ENCODE measurements around the gene ANLN. TPM values are rescaled to one million over a fixed set of nuclear protein-coding genes. Genes with fewer than 3 reads are reported as not detected.

The ANLN gene
- total and polyA plus RNA-seq, 2 experiments from 2014 or later = 26.9 to 66.7 TPM

- TF ChIP-seq ZNF462 (CRISPR knock-in tag; IDR thresholded peaks at IDR 0.05) (no peak), POLR2AphosphoS5 (IDR thresholded peaks at IDR 0.05; ENCODE audit: low read depth) (no peak), NANOG (IDR thresholded peaks at IDR 0.05; ENCODE audit: borderline replicate concordance) (no peak)
Observed at GRCh38 chr7:36368496-36368895, 21.2 kb upstream of the ANLN start (continued).

- no peak overlapping the region for H3K27ac Mint-ChIP-seq
- no peaks in the 10 kb centered on the region for H3F3A ChIP-seq (replicated peaks; ENCODE audit: low read depth)
- no peak overlapping the region for H3K4me3 Mint-ChIP-seq
- H3K4me3 ChIP-seq = no peak overlapping the region
- no peaks in the 10 kb centered on the region for H3K36me3 Mint-ChIP-seq (ENCODE audit: low read depth)
- H2AFZ ChIP-seq = no peak overlapping the region
- no peaks in the 10 kb centered on the region for H3K9me2 ChIP-seq (ENCODE audit: insufficient read depth)
- H3K79me2 ChIP-seq (replicated peaks; ENCODE audit: insufficient read depth) = no peaks in the 10 kb centered on the region
- H3K9me3 Mint-ChIP-seq = no peaks in the 10 kb centered on the region
- no peaks in the 10 kb centered on the region for H3K36me3 ChIP-seq (ENCODE audit: insufficient read depth)
- H3K27me3 Mint-ChIP-seq (ENCODE audit: insufficient read depth, low read depth, poor library complexity) = peaks cover 39% of the 10 kb centered on the region
- H3K27ac ChIP-seq (ENCODE audit: low read depth) = no peak overlapping the region
- ATAC-seq (no peak), DNase-seq (ENCODE audit: low spot score) (no peak)
- no peaks in the 10 kb centered on the region; the same call in 1 of the 2 replicates for H4K20me1 ChIP-seq (replicated peaks; ENCODE audit: insufficient read depth)
- no peaks in the 10 kb centered on the region for H3K4me1 ChIP-seq (ENCODE audit: insufficient read depth)
- H3K4me2 ChIP-seq = no peak overlapping the region
- peaks cover 48% of the 10 kb centered on the region for H3K27me3 ChIP-seq (ENCODE audit: insufficient read depth)
- no peaks in the 10 kb centered on the region for H3K4me1 Mint-ChIP-seq
- TF ChIP-seq ZNF114 (CRISPR knock-in tag; IDR thresholded peaks at IDR 0.05) (no peak), CTCF (conservative IDR thresholded peaks at IDR 0.05; ENCODE audit: low read depth in 2 of 2) (no peak), CREB1 (CRISPR knock-in tag; IDR thresholded peaks at IDR 0.05; ENCODE audit: low read depth) (no peak), EZH2 (IDR thresholded peaks at IDR 0.05; ENCODE audit: low read depth, unreplicated experiment) (no peak), NANOG (IDR thresholded peaks at IDR 0.05; ENCODE audit: borderline replicate concordance) (no peak), ZNF462 (CRISPR knock-in tag; IDR thresholded peaks at IDR 0.05) (no peak), STAT1 (IDR thresholded peaks at IDR 0.05; ENCODE audit: unreplicated experiment) (no peak), POLR2AphosphoS5 (IDR thresholded peaks at IDR 0.05; ENCODE audit: low read depth) (no peak)
Observed at GRCh38 chr7:36369171-36369570, 20.5 kb upstream of the ANLN start.
